Right lobe of liver (tissue), 4 donors: ENCODE data around the gene IRAK1BP1.

Source experiments
- CTCF ChIP-seq, 4 donors: fragments of 200-600 bp in 3 of 4; fragments of 450-650 bp in 1 of 4; IDR thresholded peaks; one replicate each; pipeline versions ENCODE4 v1.5.1 to v1.8.0; 2016 to 2022; ENCODE audit warnings: antibody characterized with exemption in 4 of 4, mild to moderate bottlenecking in 2 of 4
- POLR2A ChIP-seq: fragments of 450-650 bp; IDR thresholded peaks from one replicate; pipeline ENCODE4 v1.6.1; 2017; ENCODE audit warnings: antibody characterized with exemption, mild to moderate bottlenecking
- donor health status: DM: no; HTN: no; CAD: no.
- donor health status: DM: no; HTN: no; CAD: no.
- donor health status: DM: no; HTN: yes; CAD: no.

- TF ChIP-seq CTCF (IDR thresholded peaks at IDR 0.05) (no peak), POLR2A (no peak)
These were observed 2.4 kb upstream of the IRAK1BP1 start for GRCh38 chr6:78864957-78865356.
